Body of pancreas (tissue), 4 donors: ENCODE data around the gene KCTD5.
"Not testable (repeated sequence)": the region's sequence is repeated elsewhere in the genome, so short reads cannot be mapped to it uniquely, and the experiment has no call there.

Experiments
- POLR2A ChIP-seq, 3 donors: fragments of 450-650 bp; IDR thresholded peaks; one replicate each; pipeline ENCODE4 v1.6.1; 2016; ENCODE audit warnings: antibody characterized with exemption in 3 of 3, mild to moderate bottlenecking in 2 of 3
- TF ChIP-seq, protein P1 (sequence below), 7 experiments: fragments of 450-650 bp in 4 of 7; fragments of 200-600 bp in 3 of 7; sonication (generic) in 3 of 7; IDR thresholded peaks; one replicate each; pipeline ENCODE4 v1.5.1; 2016 to 2019; ENCODE audit warnings: antibody characterized with exemption in 7 of 7

DNA sequence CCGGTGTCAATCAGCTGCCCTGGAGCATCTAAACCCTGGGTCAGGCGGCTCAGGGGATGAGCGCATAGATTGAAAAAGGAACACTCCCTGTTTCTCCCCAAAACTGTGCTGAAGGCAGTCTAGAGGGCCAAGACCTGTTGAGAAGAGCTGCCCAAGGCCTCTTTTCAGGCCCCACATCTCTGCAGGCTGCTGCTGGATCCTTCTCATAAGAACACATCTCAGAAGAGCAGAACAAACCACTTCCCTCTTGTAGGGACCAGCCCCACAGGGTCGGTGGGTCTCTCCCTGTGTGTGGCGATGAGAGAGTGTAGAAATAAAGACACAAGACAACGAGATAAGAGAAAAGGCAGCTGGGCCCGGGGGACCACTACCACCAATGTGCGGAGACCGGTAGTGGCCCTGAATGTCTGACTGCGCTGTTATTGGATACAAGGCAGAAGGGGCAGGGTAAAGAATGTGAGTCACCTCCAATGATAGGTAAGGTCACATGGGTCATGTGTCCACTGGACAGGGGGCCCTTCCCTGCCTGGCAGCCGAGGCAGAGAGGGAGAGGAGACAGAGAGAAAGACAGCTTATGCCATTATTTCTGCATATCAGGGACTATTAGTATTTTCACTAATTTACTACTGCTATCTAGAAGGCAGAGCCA, 22.2 kb upstream of the KCTD5 start:
- TF ChIP-seq, protein P1, sequence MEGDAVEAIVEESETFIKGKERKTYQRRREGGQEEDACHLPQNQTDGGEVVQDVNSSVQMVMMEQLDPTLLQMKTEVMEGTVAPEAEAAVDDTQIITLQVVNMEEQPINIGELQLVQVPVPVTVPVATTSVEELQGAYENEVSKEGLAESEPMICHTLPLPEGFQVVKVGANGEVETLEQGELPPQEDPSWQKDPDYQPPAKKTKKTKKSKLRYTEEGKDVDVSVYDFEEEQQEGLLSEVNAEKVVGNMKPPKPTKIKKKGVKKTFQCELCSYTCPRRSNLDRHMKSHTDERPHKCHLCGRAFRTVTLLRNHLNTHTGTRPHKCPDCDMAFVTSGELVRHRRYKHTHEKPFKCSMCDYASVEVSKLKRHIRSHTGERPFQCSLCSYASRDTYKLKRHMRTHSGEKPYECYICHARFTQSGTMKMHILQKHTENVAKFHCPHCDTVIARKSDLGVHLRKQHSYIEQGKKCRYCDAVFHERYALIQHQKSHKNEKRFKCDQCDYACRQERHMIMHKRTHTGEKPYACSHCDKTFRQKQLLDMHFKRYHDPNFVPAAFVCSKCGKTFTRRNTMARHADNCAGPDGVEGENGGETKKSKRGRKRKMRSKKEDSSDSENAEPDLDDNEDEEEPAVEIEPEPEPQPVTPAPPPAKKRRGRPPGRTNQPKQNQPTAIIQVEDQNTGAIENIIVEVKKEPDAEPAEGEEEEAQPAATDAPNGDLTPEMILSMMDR (IDR thresholded peaks at IDR 0.05): not testable (repeated sequence)
- not testable (repeated sequence) for TF ChIP-seq POLR2A (IDR thresholded peaks at IDR 0.05)
